Fibroblast of lung (primary cell): ENCODE measurements around the gene NDST3.
"Not testable (repeated sequence)": the region's sequence is repeated elsewhere in the genome, so short reads cannot be mapped to it uniquely, and the experiment has no call there.

Source experiments
- EZH2 ChIP-seq: IDR thresholded peaks from 2 replicates; pipeline ENCODE4 v1.5.1; 2012; ENCODE audit warnings: low read length, control low read depth, mild to moderate bottlenecking; ENCODE audit errors: missing control alignments
- TF ChIP-seq, protein P1 (sequence below), 2 donors: IDR thresholded peaks in 1 of 2; conservative IDR thresholded peaks in 1 of 2; 1 replicate in 1 of 2; 2 replicates in 1 of 2; pipeline ENCODE4 v1.5.1; 2011 to 2012; ENCODE audit warnings: low read length in 2 of 2, control low read depth in 1 of 2, inconsistent platforms in 1 of 2, low read depth in 1 of 2, mild to moderate bottlenecking in 1 of 2

DNA sequence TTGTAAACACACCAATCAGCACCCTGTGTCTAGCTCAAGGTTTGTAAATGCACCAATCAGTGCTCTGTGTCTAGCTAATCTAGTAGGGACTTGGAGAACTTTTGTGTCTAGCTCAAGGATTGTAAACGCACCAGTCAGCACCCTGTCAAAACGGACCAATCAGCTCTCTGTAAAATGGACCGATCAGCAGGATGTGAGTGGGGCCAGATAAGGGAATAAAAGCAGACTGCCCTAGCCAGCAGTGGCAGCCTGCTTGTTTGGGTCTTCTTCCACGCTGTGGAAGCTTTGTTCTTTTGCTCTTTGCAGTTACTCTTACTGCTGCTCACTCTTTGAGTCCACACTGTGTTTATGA lies 231.8 kb downstream of the NDST3 start:
- TF ChIP-seq, protein P1, sequence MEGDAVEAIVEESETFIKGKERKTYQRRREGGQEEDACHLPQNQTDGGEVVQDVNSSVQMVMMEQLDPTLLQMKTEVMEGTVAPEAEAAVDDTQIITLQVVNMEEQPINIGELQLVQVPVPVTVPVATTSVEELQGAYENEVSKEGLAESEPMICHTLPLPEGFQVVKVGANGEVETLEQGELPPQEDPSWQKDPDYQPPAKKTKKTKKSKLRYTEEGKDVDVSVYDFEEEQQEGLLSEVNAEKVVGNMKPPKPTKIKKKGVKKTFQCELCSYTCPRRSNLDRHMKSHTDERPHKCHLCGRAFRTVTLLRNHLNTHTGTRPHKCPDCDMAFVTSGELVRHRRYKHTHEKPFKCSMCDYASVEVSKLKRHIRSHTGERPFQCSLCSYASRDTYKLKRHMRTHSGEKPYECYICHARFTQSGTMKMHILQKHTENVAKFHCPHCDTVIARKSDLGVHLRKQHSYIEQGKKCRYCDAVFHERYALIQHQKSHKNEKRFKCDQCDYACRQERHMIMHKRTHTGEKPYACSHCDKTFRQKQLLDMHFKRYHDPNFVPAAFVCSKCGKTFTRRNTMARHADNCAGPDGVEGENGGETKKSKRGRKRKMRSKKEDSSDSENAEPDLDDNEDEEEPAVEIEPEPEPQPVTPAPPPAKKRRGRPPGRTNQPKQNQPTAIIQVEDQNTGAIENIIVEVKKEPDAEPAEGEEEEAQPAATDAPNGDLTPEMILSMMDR (conservative IDR thresholded peaks at IDR 0.05 in 1 of 2, IDR thresholded peaks at IDR 0.05 in 1 of 2; ENCODE audit: low read depth in 1 of 2, low read length in 2 of 2), result not testable (repeated sequence)
- not testable (repeated sequence) for TF ChIP-seq EZH2
